SIG-M5 treated with dmso at 0.1 percent for 504 hours (cell line): ENCODE results near the gene MAP1LC3B.

Experiments
- DNase-seq: peaks from one replicate; lab custom pipeline; 2025; ENCODE audit not compliant: unreplicated experiment; lab: John Stamatoyannopoulos, UW

The MAP1LC3B gene

DNA sequence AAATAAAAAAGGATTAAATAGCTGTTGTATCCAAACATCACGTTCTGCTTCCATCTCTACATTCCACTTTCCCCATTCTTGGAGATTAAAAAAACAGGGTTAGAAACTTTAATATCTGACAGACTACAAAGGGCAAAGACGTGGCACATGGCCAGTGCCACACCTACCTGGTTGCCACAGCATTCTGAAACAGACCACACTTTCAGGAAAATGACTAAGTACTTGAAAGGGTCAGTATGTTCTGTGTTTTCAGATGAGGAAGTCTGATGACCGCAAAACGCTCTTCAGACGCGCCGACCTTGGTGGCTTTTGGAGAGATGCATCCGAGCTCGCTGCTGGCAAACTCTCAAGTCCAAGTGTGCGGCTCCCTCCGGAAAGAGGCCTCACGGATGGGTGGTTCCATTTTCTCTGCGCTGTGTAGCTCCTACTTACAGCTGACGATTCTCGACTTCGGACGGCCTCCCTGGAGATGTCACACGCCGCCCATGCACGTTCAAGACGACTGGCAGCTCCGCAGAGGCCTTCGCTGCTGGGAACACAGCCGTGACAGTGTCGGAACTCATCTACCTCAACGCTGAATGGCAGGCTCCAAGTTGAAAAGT is 15.5 kb downstream of the MAP1LC3B start:
- no peak for DNase-seq

DNA sequence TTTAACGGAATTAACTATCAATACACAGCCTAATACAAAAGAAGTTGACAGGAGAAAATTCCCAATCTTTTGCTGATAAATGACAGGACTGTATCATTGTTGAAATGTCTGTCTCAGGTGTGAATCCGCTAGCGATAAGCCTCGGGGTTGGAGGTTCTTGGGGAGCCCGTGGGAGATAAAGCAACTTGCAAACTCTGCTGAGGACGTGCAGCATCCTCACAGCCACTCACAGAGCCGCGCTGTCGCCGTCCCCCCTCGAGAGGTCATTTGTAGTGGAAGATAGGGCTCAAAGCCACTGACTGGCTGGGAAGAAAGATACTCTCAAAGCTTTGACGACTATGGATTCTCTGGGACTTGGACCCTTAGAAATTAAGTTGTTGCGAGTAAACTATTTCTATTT is 17.0 kb downstream of the MAP1LC3B start:
- no peak for DNase-seq

DNA sequence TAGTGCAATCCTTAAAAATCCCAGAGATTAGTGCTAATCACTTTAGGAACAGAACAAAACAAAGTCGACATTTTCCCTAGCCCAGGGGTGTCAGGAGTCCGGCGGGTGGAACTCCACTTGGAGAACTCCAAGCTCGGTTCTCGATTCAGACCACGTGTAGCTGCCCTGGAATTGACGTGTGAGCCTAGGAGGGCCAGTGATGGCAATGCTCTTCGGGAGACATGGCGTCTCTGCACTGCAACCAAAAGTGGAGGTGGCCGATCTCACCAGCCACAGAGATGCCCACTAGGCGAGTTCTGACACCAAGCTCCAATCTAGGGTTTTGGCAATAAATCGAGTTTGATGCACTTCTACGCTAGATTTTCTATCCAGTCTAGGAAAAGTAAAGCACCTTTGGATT is 17.6 kb downstream of the MAP1LC3B start:
- no peak for DNase-seq

DNA sequence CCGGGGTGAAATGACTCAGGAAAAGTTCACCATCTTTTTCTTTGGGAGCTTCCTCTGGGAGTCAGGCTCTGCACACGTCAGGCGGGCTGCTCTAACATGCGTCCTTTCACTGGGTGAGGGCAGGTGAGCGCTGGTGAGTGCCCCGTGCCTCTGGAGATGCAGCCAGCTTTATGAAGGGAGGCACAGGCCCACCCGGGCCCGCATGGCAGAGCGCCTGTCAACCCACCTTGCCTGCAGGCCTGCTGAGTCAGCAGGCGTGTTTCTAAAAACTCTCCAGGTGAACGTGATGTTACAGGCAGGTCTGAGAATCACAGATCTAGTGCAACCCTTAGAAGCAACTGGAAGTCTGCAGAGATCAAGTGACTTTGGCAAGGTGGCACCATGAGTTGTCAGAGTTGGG is 18.4 kb downstream of the MAP1LC3B start:
- DNase-seq, result no peak

DNA sequence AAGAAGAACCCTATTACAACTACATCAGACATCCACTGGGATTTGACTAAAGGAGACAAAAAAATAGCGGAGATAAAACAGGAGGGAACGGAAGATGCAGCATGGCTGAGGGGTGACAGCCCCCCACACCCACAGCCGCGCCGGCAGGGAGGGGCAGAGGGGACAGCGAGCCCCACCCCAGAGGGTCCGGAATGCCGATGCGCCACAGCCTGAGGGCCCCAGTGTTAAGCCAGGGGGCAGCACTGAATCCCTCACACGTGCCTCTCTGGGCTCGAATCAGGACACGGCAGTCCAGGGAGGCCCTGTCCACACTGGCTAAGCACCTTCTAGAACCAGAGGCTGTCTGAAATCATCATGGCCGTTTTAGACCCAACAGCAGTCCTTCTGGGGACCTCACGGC is 18.8 kb downstream of the MAP1LC3B start:
- no peak for DNase-seq

DNA sequence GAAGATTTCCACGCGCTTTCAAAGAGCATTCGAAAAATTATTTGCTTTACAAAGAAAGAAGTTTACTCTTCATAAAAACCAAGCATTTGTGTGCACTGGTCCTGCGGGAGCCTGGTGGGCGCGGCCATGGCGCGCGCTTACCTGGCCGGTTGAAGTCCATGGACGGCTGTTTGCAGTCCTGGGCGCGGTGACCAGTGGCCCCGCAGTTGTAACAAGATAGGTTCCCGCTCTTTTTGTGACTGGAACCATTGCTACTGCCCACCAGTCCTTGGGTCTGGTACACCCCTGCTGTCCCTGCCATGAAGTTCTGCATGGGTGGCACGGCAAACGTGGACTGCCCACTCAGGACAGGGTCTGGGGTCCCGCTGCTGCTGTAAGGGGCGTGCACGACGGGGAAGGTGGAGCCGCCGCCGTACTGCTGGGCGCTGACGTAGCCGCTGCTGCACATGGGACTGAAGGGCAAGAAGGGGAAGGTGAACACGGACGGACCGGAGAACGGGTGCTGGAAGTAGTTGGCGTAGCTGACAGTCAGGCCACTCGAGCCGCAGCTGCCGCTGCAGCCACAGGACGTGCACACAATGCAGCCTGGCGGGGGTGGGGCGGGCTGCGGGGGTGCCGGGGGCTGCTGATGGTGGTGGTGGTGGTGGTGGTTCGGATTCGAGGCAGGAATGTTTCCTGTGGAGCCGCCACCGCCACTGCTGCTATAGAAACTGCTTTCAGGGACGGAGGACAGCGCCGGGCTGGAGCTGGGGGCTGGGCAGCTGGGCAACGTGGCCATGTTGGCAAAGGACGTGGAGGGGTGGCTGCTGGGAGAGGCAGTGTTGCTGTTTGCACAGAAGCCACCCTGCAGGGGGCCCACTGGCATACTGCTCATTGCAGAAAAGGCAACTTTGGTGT is 19.5 kb downstream of the MAP1LC3B start:
- no peak for DNase-seq

DNA sequence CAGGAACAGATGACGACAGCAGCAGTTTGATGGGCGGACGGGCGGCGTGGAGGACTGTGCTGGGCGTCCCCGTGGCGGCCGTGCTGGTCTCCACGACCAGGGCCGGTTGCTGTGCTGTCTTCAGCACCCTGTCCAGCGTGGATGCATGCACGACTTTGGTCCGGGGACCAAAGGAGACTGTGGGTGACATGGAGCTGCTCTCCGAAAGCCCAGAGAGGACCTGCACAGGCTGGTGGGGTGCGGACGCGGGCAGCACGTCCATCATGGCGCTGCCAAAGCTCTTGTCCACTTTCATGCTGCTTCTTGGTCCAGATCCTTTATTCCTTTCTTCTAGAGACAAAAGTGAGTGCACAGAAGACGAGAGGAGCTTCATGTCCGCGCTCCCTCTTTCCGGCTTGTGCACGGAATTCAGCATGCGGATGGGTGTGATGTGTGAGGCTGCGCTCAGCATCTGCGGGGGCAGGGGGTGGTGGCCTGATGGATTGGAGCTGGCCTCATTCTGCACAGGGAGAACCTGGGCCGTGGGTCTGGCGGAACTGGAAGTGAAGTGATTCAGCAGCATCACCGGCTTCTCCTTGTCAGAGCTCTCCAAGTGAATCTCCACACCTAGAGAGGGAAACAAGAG is 20.3 kb downstream of the MAP1LC3B start:
- DNase-seq, result no peak

DNA sequence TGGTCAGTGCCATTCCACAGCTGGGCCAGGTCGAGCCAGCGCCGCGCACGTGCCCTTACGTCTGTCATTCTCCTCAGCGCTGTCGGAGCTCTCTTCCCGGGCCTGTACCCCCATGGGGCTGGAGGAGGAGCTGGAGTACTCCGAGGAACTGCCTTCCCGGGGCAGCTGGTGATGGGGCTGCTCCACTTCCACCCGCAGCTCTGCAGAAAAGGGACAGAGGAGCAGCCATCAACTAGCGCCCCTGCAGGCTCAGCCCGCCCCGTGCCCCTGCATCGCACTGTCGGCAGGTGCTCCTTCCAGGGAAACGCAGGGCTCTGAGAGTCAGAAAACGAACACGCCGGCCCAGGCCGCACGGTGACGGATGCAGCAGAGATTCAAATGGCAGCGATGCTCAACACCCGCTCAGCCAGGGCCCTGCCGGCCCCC is 20.9 kb downstream of the MAP1LC3B start:
- DNase-seq, result no peak

DNA sequence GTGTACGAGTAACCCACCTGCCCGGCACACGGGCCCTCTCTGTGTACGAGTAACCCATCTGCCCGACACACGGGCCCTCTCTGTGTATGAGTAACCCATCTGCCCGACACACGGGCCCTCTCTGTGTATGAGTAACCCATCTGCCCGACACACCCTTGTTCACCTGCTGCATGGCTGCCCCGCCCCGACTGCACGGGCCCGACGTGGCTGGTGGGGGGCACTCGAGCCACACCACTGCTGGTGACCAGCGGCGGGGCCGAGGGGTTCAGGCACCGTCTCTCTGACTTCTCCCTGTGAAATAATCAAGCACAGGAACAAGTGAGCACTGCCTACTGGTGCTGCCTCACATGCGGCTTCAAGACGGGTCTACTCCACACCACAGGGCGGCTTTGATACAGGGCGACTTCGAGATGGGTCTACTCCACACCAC is 22.1 kb downstream of the MAP1LC3B start:
- DNase-seq, result no peak

DNA sequence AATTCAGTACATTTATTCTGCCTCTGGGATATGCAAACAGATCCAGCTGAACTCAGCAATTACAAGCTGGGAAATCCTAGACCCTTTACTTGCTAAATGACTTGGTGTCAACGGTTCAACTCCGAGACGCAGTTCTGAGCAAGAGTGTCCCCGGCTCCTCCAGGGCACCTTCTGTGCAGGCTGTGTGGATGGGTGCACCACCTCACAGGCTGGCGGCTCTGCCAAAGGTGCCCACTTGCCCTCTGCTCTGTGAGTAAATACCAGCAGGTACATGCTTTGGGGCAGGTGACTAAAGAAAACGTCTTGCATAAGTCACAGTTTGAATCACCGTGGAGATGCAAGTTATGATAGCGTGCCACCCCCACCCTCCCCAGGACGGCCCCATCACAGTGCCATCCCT is 23.3 kb downstream of the MAP1LC3B start:
- DNase-seq, result no peak

DNA sequence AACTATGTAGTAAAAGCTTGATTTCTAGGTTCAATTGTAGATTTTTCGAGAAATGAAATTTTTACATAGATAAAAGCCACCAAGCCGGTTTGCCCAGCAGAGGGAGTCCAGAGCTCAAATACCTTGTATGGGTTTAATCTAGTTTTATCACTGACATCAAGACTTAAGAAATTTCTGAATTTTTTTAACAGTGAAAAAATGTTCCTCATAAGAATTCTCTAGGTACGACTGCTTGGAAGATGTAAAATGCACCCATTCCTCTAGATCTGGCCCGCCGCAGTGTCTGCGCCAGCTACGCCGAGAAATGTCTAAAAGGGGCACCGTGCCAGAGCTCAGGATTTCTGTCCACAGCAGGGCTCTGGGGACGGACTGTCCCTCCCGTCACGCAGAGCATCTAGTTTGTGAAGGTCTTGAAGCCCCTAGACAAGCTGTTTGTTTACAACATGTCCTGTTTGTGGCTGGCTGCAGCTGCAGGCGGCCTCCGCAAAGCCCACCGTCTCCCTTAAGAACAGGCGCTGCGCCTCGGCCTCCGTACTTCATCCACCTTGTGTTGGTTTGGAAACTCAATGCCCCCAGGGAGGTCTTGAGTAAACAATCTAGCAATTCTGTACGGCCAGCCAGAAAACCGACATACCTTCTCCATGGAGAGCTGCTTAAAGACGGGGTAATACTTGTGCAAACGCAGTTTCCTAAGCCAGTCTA is 24.8 kb downstream of the MAP1LC3B start:
- peak; percentile 9 for DNase-seq

DNA sequence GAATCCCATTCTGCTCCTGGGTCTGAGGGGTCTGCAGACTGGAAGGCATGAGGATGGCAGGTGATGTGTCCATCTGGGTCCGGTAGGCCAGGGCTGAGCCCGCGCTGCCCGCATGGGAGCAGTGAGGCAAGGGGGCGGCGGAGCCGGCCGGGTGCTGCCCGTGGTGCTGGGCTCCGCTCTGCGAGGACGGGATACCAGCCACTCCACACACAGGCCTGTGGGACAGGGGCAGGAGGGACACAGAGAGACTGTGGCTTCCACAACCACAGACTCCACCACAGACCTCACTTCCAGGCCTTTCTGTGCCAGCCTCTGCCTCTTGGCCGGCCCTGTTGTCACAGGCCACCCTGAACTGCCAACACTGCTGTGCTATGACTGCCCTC is 25.4 kb downstream of the MAP1LC3B start:
- no peak for DNase-seq

DNA sequence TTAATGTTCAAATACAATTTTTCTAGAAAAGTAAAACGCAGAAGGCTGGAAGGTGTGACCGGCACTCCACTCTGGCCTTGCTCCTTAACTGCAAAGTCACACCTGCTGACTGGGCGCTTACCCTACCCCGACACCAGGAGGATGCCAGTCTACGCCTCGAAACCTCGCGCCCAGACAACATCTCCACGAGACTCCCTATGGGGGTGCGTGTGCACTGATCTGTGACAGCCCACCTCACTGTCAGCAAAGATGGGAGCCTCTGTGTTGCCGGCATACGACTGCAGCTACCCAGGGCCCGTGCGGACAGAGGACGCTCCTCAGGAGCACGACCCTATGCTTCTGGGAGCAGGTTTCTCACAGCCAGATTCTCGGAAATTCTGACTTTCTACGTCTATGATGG is 26.1 kb downstream of the MAP1LC3B start:
- no peak for DNase-seq

DNA sequence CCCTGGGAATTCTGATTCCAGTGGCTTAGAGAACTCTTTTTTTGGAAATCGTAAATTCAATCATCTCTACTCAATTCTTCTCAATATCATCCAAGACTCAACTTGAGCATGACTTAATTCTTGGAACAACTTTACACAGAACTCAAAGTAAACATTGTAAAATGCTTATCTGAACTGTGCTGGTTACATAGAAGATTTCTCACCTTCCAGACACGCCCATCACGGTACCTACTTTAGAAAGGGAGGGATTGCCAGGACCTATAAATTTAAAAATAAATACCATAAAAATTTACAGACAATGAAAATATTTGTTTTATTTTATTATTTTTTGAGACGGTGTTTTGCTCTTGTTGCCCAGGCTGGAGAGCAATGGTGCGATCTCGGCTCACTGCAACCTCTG is 26.5 kb downstream of the MAP1LC3B start:
- DNase-seq, result no peak

DNA sequence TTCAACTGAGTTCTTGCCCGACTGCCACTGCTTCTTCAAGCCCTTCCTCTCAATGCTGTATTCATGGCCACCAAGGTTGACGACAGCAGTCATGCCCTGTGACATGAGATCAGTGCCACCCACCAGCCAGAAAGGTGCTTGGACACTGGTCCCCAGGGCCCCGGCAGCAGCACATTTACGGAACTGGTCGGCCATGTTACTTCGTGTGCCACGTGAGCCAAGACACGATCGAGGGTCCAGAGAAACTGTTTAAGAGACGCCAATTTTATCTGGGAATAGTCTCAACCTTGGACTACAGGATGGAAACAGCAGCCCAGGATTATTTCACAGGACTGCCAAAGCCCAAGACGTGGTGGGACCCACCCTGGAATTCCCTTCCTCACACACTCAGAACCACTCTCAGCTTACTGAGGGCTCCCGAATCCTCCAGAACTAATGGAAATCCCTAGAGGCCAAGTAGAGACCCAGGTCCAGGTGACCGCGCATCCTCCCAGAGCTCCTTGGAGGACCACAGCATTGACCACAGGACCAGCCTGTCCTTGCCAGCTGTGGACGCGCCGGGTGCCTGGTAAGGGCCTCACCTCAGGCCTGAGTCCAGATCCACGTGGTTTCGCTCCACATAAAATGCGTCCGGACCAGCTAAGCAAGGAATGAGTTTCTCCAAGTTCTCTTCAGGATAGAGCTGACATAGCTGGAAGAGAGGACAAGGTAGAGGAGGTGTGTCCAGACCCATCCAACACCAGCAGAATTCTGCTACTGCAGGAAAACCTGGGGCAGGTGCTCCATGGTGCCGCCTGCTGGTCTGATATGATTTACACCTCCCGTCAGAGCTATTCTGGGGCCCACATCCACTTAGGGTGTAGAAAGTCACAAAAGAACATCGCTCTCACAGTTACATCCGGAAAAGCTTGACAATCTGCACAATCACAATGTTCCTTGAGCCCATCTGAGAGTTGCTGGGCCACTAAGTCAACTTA is 28.2 kb downstream of the MAP1LC3B start:
- DNase-seq, result no peak

DNA sequence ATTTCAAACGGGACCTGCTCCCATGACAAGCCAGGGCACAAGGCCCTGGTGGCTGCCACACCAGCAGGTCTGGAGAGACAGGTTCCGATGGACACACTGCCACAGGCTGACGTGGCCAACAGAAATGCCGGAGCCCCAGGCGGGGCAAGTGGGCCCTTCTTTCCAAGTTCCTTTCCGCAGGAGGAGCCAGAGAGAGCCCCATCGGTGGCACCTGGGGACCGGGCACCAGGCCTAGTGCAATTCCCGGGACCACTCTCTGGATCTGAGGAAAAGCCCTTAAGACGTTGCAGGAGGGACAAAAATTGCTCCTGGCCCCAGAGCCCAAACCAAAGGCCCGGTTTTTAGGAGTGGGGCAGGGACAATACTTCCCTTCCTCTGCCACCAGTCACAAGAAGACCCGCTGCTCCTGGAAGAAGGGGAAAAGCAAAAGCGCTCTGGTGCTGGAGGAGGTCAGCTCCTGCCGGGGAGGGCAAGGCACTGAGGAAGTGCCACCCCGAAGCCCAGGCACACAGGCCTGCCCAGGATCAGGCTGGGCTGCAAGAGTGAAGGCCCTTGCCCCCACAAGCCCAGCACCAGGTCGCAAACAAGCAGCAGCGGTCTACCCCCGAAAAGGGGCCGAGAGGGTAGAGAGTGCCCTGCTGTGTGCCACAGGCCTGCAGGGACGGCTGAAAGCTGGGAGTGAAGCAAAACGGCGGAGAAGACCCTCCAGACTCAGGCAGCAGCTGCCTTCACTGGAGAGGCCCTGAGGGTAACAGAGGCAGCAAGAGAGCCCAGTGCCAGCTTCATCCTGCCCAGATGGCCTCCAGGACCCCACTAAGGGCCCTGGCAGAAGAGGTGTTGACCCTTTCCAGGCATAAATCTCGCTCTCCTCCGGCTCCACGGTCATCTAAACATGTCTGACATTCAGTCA is 29.1 kb downstream of the MAP1LC3B start:
- DNase-seq, result no peak

DNA sequence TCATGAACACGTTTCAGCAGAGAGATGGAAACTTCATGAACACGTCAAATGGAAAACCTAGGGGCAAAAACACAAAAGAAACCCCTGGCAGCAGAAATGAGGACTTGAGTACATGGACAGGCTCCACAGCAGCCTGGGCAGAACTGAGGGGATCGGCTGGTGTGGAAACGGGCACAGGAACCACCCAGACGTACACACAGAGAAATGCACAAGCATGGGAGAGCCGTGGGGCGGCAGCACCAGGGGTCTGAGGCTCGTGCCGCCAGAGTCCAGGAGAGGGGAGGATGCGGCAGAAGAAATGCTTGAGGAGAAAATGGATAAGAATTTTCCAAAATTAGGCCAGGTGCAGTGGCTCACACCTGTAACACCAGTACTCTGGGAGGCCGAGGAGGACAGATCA is 30.0 kb downstream of the MAP1LC3B start:
- no peak for DNase-seq

DNA sequence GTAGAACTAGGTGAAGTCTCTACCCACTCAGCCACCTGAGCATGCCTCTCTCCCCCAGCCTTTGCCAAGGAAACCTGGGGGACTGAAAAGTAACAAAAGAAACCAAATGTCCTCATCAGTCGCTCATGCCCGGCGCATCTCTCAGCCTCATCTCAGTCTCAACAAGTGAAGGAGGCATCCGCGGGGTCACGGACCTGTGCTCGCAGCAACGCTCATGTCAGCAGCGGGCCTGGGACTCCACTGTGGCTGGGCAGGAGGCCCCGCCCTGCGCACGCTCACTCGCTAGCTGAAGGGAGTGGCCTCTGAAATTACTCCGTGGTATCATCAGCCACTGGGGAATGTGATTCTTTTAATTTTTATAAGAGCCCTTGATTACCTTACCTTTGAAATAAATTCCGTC is 31.3 kb downstream of the MAP1LC3B start:
- DNase-seq, result no peak

DNA sequence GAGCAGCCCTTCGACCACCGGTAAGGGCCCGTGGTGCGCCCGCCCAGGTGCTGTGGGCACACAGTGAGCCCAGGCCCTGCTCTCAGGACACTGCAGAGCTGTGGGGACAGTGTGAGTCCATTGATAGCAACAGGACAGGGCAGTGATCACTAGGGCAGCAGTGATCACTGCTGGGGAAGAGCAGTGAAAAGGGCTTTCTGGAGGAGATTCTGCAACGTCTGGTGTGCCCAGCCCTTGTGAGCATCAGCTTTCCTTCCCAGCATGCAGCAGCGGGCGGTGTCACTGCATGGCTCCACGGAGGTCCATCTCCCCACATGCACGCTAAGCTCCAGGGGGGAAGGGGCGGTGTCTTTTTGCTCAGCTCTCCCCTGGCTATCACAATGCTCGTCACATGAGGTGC is 32.1 kb downstream of the MAP1LC3B start:
- no peak for DNase-seq
